Sigmoid colon (tissue), 7 donors: Measurements from ENCODE around the gene GCNA. TPM values are rescaled to one million over a fixed set of nuclear protein-coding genes. Genes with fewer than 3 reads are reported as not detected.

Source experiments
- DNase-seq: peaks from one replicate; pipeline ENCODE4 v3.0.0-alpha.2; 2019
- H3K27ac ChIP-seq, 4 donors: fragments of 200-600 bp; sonication (generic); one replicate each; pipeline ENCODE4 v1.5.1; 2016 to 2019; ENCODE audit warnings: mild to moderate bottlenecking in 1 of 4
- H3K27me3 ChIP-seq, 3 donors: fragments of 200-600 bp; sonication (generic); one replicate each; pipeline ENCODE4 v1.5.1; 2019; ENCODE audit warnings: mild to moderate bottlenecking in 1 of 3
- H3K36me3 ChIP-seq, 4 donors: fragments of 200-600 bp; sonication (generic); one replicate each; pipeline ENCODE4 v1.5.1; 2016 to 2019
- H3K4me1 ChIP-seq, 4 donors: fragments of 200-600 bp; sonication (generic); one replicate each; pipeline ENCODE4 v1.5.1; 2017 to 2019
- H3K4me3 ChIP-seq, 4 donors: fragments of 200-600 bp; sonication (generic); one replicate each; pipeline ENCODE4 v1.5.1; 2017 to 2019; ENCODE audit warnings: mild to moderate bottlenecking in 2 of 4, moderate library complexity in 1 of 4
- H3K9me3 ChIP-seq, 4 donors: fragments of 200-600 bp in 3 of 4; sonication (generic) in 3 of 4; one replicate each; pipeline versions ENCODE4 v1.5.1 to v1.6.1; 2013 to 2019
- EP300 ChIP-seq, 4 donors: sonication (generic); formaldehyde crosslinking; IDR thresholded peaks; one replicate each; pipeline ENCODE4 v1.6.1; 2017; ENCODE audit warnings: antibody characterized with exemption in 4 of 4
- POLR2A ChIP-seq, 2 donors: fragments of 450-650 bp; IDR thresholded peaks; one replicate each; pipeline ENCODE4 v1.6.1; 2016; ENCODE audit warnings: antibody characterized with exemption in 2 of 2, mild to moderate bottlenecking in 2 of 2, moderate library complexity in 2 of 2
- POLR2AphosphoS5 ChIP-seq, 4 donors: sonication (generic); formaldehyde crosslinking; IDR thresholded peaks; one replicate each; pipeline ENCODE4 v1.6.1; 2017; ENCODE audit warnings: antibody characterized with exemption in 4 of 4
- WGBS, 2 donors: extraction: QIAGEN DNeasy Blood & Tissue Kit; methylation state at CpG; one replicate each; pipeline ENCODE4 v1.1.7; 2013; 5-methylcytosine and 5-hydroxymethylcytosine counted together
- intact Hi-C: fragments of 100-400 bp; cut with DNase I; formaldehyde crosslinking; loops from one replicate; pipeline ENCODE4 v1.15.1; 2023
- polyA plus RNA-seq, 3 donors: library from polyadenylated mRNA; stranded (reverse); fragments of 200-250 nt; gene quantifications; one replicate each; pipeline ENCODE4 v1.2.3, GENCODE V29; 2013
- total RNA-seq, 4 donors: library from RNA; depleted of rRNA; stranded (reverse); fragments of >200 nt; gene quantifications; one replicate each; pipeline ENCODE4 v1.1.0, GENCODE V29; 2016
- TF ChIP-seq, protein P1 (sequence below), 4 experiments: fragments of 450-650 bp in 3 of 4; fragments of 200-600 bp in 1 of 4; IDR thresholded peaks; one replicate each; pipeline ENCODE4 v1.5.1; 2016 to 2019; ENCODE audit warnings: antibody characterized with exemption in 4 of 4, mild to moderate bottlenecking in 3 of 4, moderate library complexity in 2 of 4
- donor health status: healthy with polysubstance abuse.
- donor health status: Bipolar disorder and iron deficiency.
- donor health status: healthy.

Gene GCNA
- total and polyA plus RNA-seq, 7 donors = 0.60 to 5.0 (median 1.5) TPM

DNA sequence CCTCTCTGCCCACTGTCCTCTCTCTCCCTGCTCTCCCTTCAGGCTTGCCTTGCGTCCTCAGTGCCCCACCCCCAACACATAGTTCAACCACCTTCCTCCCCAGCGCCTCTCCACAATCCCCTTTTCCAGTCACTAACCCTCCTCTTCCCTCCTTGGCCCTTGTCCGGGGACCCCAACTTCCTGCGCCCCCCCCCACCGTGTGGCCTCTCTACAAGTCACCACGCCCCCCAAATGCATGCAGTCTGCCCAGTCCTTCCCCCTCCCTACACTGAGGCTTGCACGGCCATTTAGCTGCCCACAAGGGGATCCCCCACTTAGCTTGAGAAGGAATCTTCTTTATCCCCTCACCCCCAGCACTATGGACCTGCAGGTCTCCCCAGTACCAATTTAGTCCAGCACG lies 39.5 kb downstream of the GCNA start:
- TF ChIP-seq, protein P1, sequence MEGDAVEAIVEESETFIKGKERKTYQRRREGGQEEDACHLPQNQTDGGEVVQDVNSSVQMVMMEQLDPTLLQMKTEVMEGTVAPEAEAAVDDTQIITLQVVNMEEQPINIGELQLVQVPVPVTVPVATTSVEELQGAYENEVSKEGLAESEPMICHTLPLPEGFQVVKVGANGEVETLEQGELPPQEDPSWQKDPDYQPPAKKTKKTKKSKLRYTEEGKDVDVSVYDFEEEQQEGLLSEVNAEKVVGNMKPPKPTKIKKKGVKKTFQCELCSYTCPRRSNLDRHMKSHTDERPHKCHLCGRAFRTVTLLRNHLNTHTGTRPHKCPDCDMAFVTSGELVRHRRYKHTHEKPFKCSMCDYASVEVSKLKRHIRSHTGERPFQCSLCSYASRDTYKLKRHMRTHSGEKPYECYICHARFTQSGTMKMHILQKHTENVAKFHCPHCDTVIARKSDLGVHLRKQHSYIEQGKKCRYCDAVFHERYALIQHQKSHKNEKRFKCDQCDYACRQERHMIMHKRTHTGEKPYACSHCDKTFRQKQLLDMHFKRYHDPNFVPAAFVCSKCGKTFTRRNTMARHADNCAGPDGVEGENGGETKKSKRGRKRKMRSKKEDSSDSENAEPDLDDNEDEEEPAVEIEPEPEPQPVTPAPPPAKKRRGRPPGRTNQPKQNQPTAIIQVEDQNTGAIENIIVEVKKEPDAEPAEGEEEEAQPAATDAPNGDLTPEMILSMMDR (IDR thresholded peaks at IDR 0.05) = no peak
- no peak for TF ChIP-seq POLR2A (IDR thresholded peaks at IDR 0.05)
- no peak for TF ChIP-seq EP300 (IDR thresholded peaks at IDR 0.05)
- no peak for TF ChIP-seq POLR2AphosphoS5 (IDR thresholded peaks at IDR 0.05)
- H3K4me3 ChIP-seq = no peak overlapping the region
- 25 to 59% methylated on average over 8 of the region's 8 CpGs for WGBS, 2 donors
- no peak overlapping the region for H3K27ac ChIP-seq
- intact Hi-C loops = no loop called here
- no peak for DNase-seq
- H3K9me3 ChIP-seq = no peaks in the 10 kb centered on the region
- peaks cover 0 to 14% (median 10%) of the 10 kb centered on the region in 4 donors for H3K4me1 ChIP-seq
- H3K36me3 ChIP-seq = peaks cover 0 to 17% (median 0%) of the 10 kb centered on the region in 4 donors
- no peaks in the 10 kb centered on the region for H3K27me3 ChIP-seq

DNA sequence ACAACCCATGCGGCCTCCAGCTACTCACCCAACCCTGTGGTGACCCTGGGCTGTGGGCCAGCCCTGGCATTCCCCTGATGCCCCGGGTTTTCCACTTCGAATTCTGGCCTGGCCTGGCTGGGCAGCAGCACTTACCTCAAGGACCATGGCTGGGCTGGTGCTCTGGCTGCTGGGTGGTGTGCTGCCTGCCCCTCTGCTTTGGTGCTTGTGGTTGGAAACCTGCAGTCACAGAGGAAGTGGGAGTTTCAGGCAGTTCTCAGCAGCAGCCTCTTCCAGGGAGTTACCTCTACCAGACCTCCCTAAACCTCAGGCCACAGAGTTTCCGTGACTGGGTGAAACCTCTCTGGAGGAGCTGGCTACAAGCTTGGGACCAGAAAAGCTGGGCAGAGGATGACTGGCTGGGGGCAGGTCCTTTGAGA lies 40.1 kb downstream of the GCNA start, which contains the start of gene CXCR3:
CXCR3 (minus strand) TSS at position 209 of the 419 bp plus-strand sequence; CDS start at position 147, 62 bp downstream.
- TF ChIP-seq, protein P1 (IDR thresholded peaks at IDR 0.05) = no peak
- TF ChIP-seq POLR2AphosphoS5 (IDR thresholded peaks at IDR 0.05) (no peak), EP300 (IDR thresholded peaks at IDR 0.05) (no peak), POLR2A (IDR thresholded peaks at IDR 0.05) (no peak)
- no peak for DNase-seq
- Histone ChIP-seq H3K9me3 (no peaks in the 10 kb centered on the region), H3K27ac (no peak within 1 kb of the TSS), H3K27me3 (no peaks in the 10 kb centered on the region), H3K4me1 (peaks cover 0 to 19% (median 10%) of the 10 kb centered on the region in 4 donors), H3K36me3 (peaks cover 0 to 12% (median 0%) of the 10 kb centered on the region in 4 donors), H3K4me3 (no peak within 1 kb of the TSS)
- intact Hi-C loops = no loop called here
- 33 to 38% methylated on average over 4 of the region's 4 CpGs for WGBS, 2 donors

DNA sequence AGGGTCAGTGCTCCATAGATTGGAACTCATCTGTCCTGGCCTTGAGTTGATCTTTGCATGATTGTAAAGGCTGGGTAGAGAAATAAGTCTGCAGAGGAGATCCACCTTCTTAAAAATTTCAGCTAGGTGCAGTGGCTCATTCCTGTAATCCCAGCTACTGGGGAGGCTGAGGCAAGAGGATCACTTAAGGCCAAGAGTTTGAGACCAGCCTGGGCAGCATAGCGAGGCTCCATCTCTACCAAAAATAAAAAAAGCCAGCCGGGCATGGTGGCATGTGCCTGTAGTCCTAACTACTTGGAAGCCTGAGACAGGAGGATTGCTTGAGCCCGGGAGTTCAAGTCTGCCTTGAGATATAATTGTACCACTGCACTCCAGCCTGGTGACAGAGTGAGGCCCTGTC lies 40.5 kb downstream of the GCNA start:
- intact Hi-C loops = no loop called here
- Histone ChIP-seq H3K27me3 (no peaks in the 10 kb centered on the region), H3K4me3 (no peak overlapping the region), H3K36me3 (peaks cover 0 to 7% (median 0%) of the 10 kb centered on the region in 4 donors), H3K4me1 (peaks cover 0 to 24% (median 10%) of the 10 kb centered on the region in 4 donors), H3K27ac (no peak overlapping the region), H3K9me3 (no peaks in the 10 kb centered on the region)
- TF ChIP-seq, protein P1 (IDR thresholded peaks at IDR 0.05) = no peak
- no peak for TF ChIP-seq EP300 (IDR thresholded peaks at IDR 0.05)
- TF ChIP-seq POLR2AphosphoS5 (IDR thresholded peaks at IDR 0.05) = no peak
- TF ChIP-seq POLR2A (IDR thresholded peaks at IDR 0.05) = no peak
- no peak for DNase-seq
- WGBS, 2 donors = 82 to 86% methylated on average over 3 of the region's 3 CpGs

DNA sequence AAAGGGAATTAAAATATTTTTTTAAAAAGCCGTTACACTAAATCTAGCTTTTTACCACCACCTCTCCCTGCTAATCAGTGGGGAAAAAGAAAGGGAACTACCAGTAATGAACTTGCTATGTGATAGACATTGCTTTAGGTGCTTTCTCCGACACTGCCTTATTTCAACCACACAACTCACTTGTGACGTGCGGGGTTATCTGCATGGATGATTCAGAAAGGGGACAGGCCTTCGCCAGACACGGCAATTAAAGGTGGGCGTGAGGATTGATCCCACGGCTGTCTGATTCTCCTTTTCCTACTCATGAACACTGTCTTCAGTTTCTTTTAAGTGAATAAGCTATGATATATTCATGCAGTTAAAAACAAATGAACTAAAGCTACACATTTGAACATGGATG lies 41.0 kb downstream of the GCNA start:
- Histone ChIP-seq H3K4me1 (peaks cover 0 to 24% (median 10%) of the 10 kb centered on the region in 4 donors), H3K36me3 (peaks cover 0 to 4% (median 0%) of the 10 kb centered on the region in 4 donors), H3K27ac (no peak overlapping the region), H3K4me3 (no peak overlapping the region), H3K27me3 (no peaks in the 10 kb centered on the region), H3K9me3 (no peaks in the 10 kb centered on the region)
- no peak for DNase-seq
- no peak for TF ChIP-seq EP300 (IDR thresholded peaks at IDR 0.05)
- no peak for TF ChIP-seq POLR2A (IDR thresholded peaks at IDR 0.05)
- TF ChIP-seq, protein P1 (IDR thresholded peaks at IDR 0.05) = no peak
- TF ChIP-seq POLR2AphosphoS5 (IDR thresholded peaks at IDR 0.05) = no peak
- WGBS, 2 donors = 62 to 75% methylated on average over 8 of the region's 8 CpGs
- intact Hi-C loops = no loop called here

DNA sequence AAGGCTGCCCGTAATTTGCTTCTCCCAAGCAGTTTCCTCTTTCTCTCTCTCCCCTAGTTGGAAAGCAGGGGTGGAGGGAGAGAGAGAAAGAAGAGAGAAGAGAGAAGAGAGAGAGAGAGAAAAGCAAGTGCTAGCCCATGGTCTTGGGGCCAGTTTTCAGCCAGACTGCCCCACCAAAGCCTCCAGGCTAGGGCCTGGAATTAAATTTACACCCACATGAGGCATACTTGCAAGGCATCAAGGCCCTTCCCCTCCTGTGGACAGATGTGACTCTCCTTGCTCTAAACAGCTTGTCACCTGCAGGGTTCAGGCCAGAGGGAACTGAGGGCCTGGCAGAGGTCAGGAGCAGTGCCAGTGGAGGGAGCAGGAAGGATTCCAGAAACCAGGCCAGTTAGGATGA lies 41.7 kb downstream of the GCNA start:
- WGBS, 2 donors = 21 to 70% methylated on average over 1 of the region's 1 CpG
- H3K4me1 ChIP-seq = peaks cover 0 to 24% (median 10%) of the 10 kb centered on the region in 4 donors
- H3K27me3 ChIP-seq = no peaks in the 10 kb centered on the region
- no peak for TF ChIP-seq POLR2AphosphoS5 (IDR thresholded peaks at IDR 0.05)
- no peak for TF ChIP-seq EP300 (IDR thresholded peaks at IDR 0.05)
- no peak for TF ChIP-seq POLR2A (IDR thresholded peaks at IDR 0.05)
- TF ChIP-seq, protein P1 (IDR thresholded peaks at IDR 0.05) = no peak
- no peak overlapping the region for H3K27ac ChIP-seq
- no peak overlapping the region for H3K4me3 ChIP-seq
- H3K9me3 ChIP-seq = no peaks in the 10 kb centered on the region
- intact Hi-C loops = no loop called here
- no peaks in the 10 kb centered on the region for H3K36me3 ChIP-seq
- DNase-seq = no peak
